ENCODE measurements around the gene TSPAN1. TPM values are rescaled to one million over a fixed set of nuclear protein-coding genes. Genes with fewer than 3 reads are reported as not detected.

The TSPAN1 gene
- polyA plus RNA-seq, 1 of the 3 experiments (the other 2 are of a cell fraction) = 12.2 TPM

GRCh38 chr1:46204406-46204742, 29.5 kb downstream of the TSPAN1 start:
- Histone ChIP-seq H3K9ac (no peak overlapping the region), H3K4me3 (ENCODE audit: low read depth in 2 of 2, low read length in 1 of 2) (peak overlapping the region in 1 of 2 experiments; percentile 98; a peak in 2 of 4 replicates), H3K4me2 (peak overlapping the region; percentile 99)

DNA sequence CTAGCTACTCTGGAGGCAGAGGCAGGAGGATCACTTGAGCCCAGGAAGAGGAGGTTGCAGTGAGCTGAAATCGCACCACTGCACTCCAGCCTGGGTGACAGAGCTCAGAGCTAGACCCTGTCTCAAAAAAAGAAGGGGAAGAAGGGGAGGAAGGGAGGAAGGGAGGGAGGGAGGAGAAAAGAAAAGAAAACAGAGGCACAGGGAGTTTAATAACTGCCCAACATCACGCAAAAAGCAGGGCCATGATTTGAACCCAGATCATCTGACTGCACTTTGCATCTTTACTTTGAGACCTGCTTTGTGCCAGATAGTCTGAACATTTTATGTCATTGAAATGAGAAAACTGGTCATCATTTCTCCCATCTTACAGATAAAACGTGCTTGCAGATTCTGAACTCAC, 30.3 kb downstream of the TSPAN1 start:
- H4K20me1 ChIP-seq (ENCODE audit: insufficient read depth) = no peaks in the 10 kb centered on the region
- no peaks in the 10 kb centered on the region for H3F3A ChIP-seq (replicated peaks; ENCODE audit: insufficient read depth)
- no peak overlapping the region for H2AFZ ChIP-seq (ENCODE audit: low read depth)
- no peak overlapping the region for H3K9ac ChIP-seq
- POLR2A ChIA-PET = no interaction called here
- no peak for DNase-seq
- no peaks in the 10 kb centered on the region for H3K27me3 ChIP-seq (ENCODE audit: insufficient read depth)
- no peaks in the 10 kb centered on the region for H3K9me3 ChIP-seq
- no peaks in the 10 kb centered on the region for H3K79me2 ChIP-seq (ENCODE audit: insufficient read depth)
- H3K4me1 ChIP-seq (ENCODE audit: control insufficient read depth in 1 of 2, insufficient read depth in 2 of 2, low read depth in 1 of 2, low read length in 1 of 2) = peaks cover 4 to 13% of the 10 kb centered on the region in 2 experiments; a peak in 1 of 4 replicates
- H3K27ac ChIP-seq (ENCODE audit: low read depth in 2 of 2, low read length in 1 of 2) = no peak overlapping the region
- H3K36me3 ChIP-seq (replicated peaks in 1 of 2; ENCODE audit: control insufficient read depth in 1 of 2, insufficient read depth in 2 of 2, low read length in 1 of 2) = no peaks in the 10 kb centered on the region
- WGBS (ENCODE audit: low lambda C conversion rate) = 88% methylated on average over 3 of the region's 3 CpGs
- CTCF ChIA-PET = interaction anchor here (1.5 to 6.8 kb wide), 2 partner anchors 16 to 18 kb away, joined by 3 to 29 read pairs; no protein-coding TSS in a partner anchor
- peak overlapping the region; percentile 99 for H3K4me2 ChIP-seq
- no peaks in the 10 kb centered on the region for H3K9me2 ChIP-seq
- H3K4me3 ChIP-seq (ENCODE audit: low read depth in 2 of 2, low read length in 1 of 2) = no peak overlapping the region
- TF ChIP-seq EP300 (IDR thresholded peaks at IDR 0.05; ENCODE audit: borderline replicate concordance in 1 of 2, low read depth in 1 of 2, low read length in 1 of 2) (no peak), RXRA (IDR thresholded peaks at IDR 0.05; ENCODE audit: borderline replicate concordance, low read depth) (no peak), RFX5 (IDR thresholded peaks at IDR 0.05; ENCODE audit: low read length) (no peak), TAF1 (IDR thresholded peaks at IDR 0.05; ENCODE audit: borderline replicate concordance, low read depth, low read length) (no peak), IRF3 (IDR thresholded peaks at IDR 0.05; ENCODE audit: low read depth, low read length) (no peak), ELF1 (IDR thresholded peaks at IDR 0.05) (no peak), RAD21 (IDR thresholded peaks at IDR 0.05; ENCODE audit: low read length) (no peak), NRF1 (IDR thresholded peaks at IDR 0.05; ENCODE audit: low read depth, low read length) (no peak), SIN3A (IDR thresholded peaks at IDR 0.05; ENCODE audit: borderline replicate concordance, low read depth, low read length) (no peak), TEAD4 (IDR thresholded peaks at IDR 0.05; ENCODE audit: borderline replicate concordance, insufficient read depth) (no peak), SMC3 (IDR thresholded peaks at IDR 0.05; ENCODE audit: low read depth, low read length) (no peak), CHD2 (IDR thresholded peaks at IDR 0.05; ENCODE audit: low read length, partially characterized antibody) (no peak), FOXJ3 (CRISPR knock-in tag; IDR thresholded peaks at IDR 0.05) (no peak), REST (IDR thresholded peaks at IDR 0.05; ENCODE audit: low read depth, low read length) (no peak), GABPA (IDR thresholded peaks at IDR 0.05; ENCODE audit: low read depth) (no peak), TCF12 (IDR thresholded peaks at IDR 0.05) (no peak), USF1 (IDR thresholded peaks at IDR 0.05; ENCODE audit: borderline replicate concordance, low read depth) (no peak)

More at GRCh38 chr1:46204406-46204742, 29.5 kb downstream of the TSPAN1 start:
- H3K27ac ChIP-seq (ENCODE audit: low read depth in 2 of 2, low read length in 1 of 2) = no peak overlapping the region
- H3F3A ChIP-seq (replicated peaks; ENCODE audit: insufficient read depth) = peaks cover 4% of the 10 kb centered on the region
- peaks cover 4 to 13% of the 10 kb centered on the region in 2 experiments; a peak in 1 of 4 replicates for H3K4me1 ChIP-seq (ENCODE audit: control insufficient read depth in 1 of 2, insufficient read depth in 2 of 2, low read depth in 1 of 2, low read length in 1 of 2)
- no peaks in the 10 kb centered on the region for H3K36me3 ChIP-seq (replicated peaks in 1 of 2; ENCODE audit: control insufficient read depth in 1 of 2, insufficient read depth in 2 of 2, low read length in 1 of 2)
- H3K27me3 ChIP-seq (ENCODE audit: insufficient read depth) = no peaks in the 10 kb centered on the region
- no peaks in the 10 kb centered on the region for H3K79me2 ChIP-seq (ENCODE audit: insufficient read depth)
- TF ChIP-seq ZBTB33 (IDR thresholded peaks at IDR 0.05; ENCODE audit: borderline replicate concordance, low read depth) (no peak), POLR2AphosphoS5 (IDR thresholded peaks at IDR 0.05; ENCODE audit: low read depth, low read length) (no peak), GABPA (IDR thresholded peaks at IDR 0.05; ENCODE audit: low read depth) (no peak), ELF1 (IDR thresholded peaks at IDR 0.05) (no peak), RCOR1 (IDR thresholded peaks at IDR 0.05; ENCODE audit: low read length) (no peak)
- no peaks in the 10 kb centered on the region for H3K9me2 ChIP-seq
- 100% methylated on average over 2 of the region's 5 CpGs for whole genome bisulfite sequencing (ENCODE audit: low lambda C conversion rate)
- peak; percentile 9 for DNase-seq
- CTCF ChIA-PET = interaction anchor here (6.8 kb wide), 1 partner anchor 19 kb away, joined by 29 read pairs; no protein-coding TSS in a partner anchor
- H3K9me3 ChIP-seq = no peaks in the 10 kb centered on the region
- H2AFZ ChIP-seq (ENCODE audit: low read depth) = no peak overlapping the region
- POLR2A ChIA-PET = no interaction called here
- H4K20me1 ChIP-seq (ENCODE audit: insufficient read depth) = no peaks in the 10 kb centered on the region
